PC-3 (cell line): ENCODE measurements around the gene DPH1. TPM values are rescaled to one million over a fixed set of nuclear protein-coding genes. Genes with fewer than 3 reads are reported as not detected.
A peak's percentile ranks its signal among the peaks of the same experiment; 100 is the strongest.

ENCODE experiments used
- ATAC-seq: fragments of 200-7000 bp; cut with Tn5 transposase; 2 replicates; pipeline ENCODE4 v1.9.1; 2020; ENCODE audit warnings: mild to moderate bottlenecking, moderate library complexity
- BruUV-seq: library from RNA; stranded (reverse); fragments of 400-500 nt; replicated peaks from 2 replicates; lab custom pipeline; 2021; lab: Mats Ljungman, UMichigan
- CTCF ChIA-PET: fragments of 300-600 bp; sonication (Branson Sonifier 250); formaldehyde crosslinking; loops from one replicate; lab custom pipeline; 2022; ENCODE audit warnings: antibody characterized with exemption; lab: Charles Lee
- POLR2A ChIA-PET: fragments of 300-600 bp; sonication (Branson Sonifier 250); formaldehyde crosslinking; loops from one replicate; lab custom pipeline; 2022; ENCODE audit warnings: antibody characterized with exemption; ENCODE audit not compliant: unreplicated experiment; lab: Charles Lee
- DNase-seq: peaks from one replicate; pipeline ENCODE4 v3.0.0-alpha.2; 2015
- H2AFZ ChIP-seq: fragments of 300-600 bp; sonication (generic); 2 replicates; pipeline ENCODE4 v1.6.0; 2016; ENCODE audit warnings: antibody characterized with exemption, low read length
- H3F3A ChIP-seq: fragments of 300-600 bp; sonication (generic); one replicate; pipeline ENCODE4 v1.6.0; 2017; ENCODE audit warnings: antibody characterized with exemption, low read length, control low read depth, mild to moderate bottlenecking; ENCODE audit not compliant: unreplicated experiment
- H3K27ac ChIP-seq: fragments of 300-600 bp; sonication (generic); 2 replicates; pipeline ENCODE4 v1.5.1; 2016; ENCODE audit warnings: mild to moderate bottlenecking, low read length
- H3K27me3 ChIP-seq: fragments of 300-600 bp; sonication (generic); 2 replicates; pipeline ENCODE4 v1.6.1; 2016; ENCODE audit warnings: low read length, mixed read lengths
- H3K36me3 ChIP-seq: fragments of 300-600 bp; sonication (generic); 2 replicates; pipeline ENCODE4 v1.6.1; 2016; ENCODE audit warnings: low read depth, mixed run types, low read length, mixed read lengths
- H3K4me1 ChIP-seq: fragments of 300-600 bp; sonication (generic); 2 replicates; pipeline ENCODE4 v1.5.1; 2016; ENCODE audit warnings: low read length; ENCODE audit not compliant: insufficient read depth
- H3K4me2 ChIP-seq: fragments of 300-600 bp; sonication (generic); 2 replicates; pipeline ENCODE4 v1.6.0; 2016; ENCODE audit warnings: low read length
- H3K4me3 ChIP-seq: fragments of 300-600 bp; sonication (generic); 2 replicates; pipeline ENCODE4 v1.5.1; 2016; ENCODE audit warnings: mild to moderate bottlenecking, low read length, mixed read lengths
- H3K79me2 ChIP-seq: fragments of 300-600 bp; sonication (generic); 2 replicates; pipeline ENCODE4 v1.6.1; 2017; ENCODE audit warnings: low read length, mixed read lengths
- H3K9ac ChIP-seq: fragments of 300-600 bp; sonication (generic); 2 replicates; pipeline ENCODE4 v1.6.0; 2016; ENCODE audit warnings: mild to moderate bottlenecking, low read length
- H3K9me2 ChIP-seq: fragments of 300-600 bp; sonication (generic); replicated peaks from 2 replicates; pipeline ENCODE4 v1.6.1; 2016; ENCODE audit warnings: mixed run types, low read length, mixed read lengths
- H3K9me3 ChIP-seq: fragments of 300-600 bp; sonication (generic); 2 replicates; pipeline ENCODE4 v1.6.1; 2016; ENCODE audit warnings: low read length, mixed read lengths
- H4K20me1 ChIP-seq: fragments of 300-600 bp; sonication (generic); 2 replicates; pipeline ENCODE4 v1.6.1; 2016; ENCODE audit warnings: low read length, mixed read lengths
- CTCF ChIP-seq: fragments of 300-600 bp; sonication (generic); conservative IDR thresholded peaks from 2 replicates; pipeline ENCODE4 v1.5.1; 2017; ENCODE audit warnings: antibody characterized with exemption, low read depth, mild to moderate bottlenecking, low read length
- EZH2 ChIP-seq: fragments of 300-600 bp; sonication (generic); IDR thresholded peaks from one replicate; pipeline ENCODE4 v1.6.1; 2017; ENCODE audit warnings: antibody characterized with exemption, mild to moderate bottlenecking, low read length; ENCODE audit not compliant: unreplicated experiment
- EZH2phosphoT487 ChIP-seq: fragments of 300-600 bp; sonication (generic); IDR thresholded peaks from 2 replicates; pipeline ENCODE4 v1.6.1; 2018; ENCODE audit warnings: mild to moderate bottlenecking, antibody characterized with exemption, low read length, borderline replicate concordance
- intact Hi-C: fragments of 100-400 bp; cut with micrococcal nuclease; formaldehyde crosslinking; loops from 2 replicates; pipeline ENCODE4 v1.9.0; 2023
- total RNA-seq: library from RNA; depleted of rRNA; stranded (reverse); fragments of >200 nt; gene quantifications from 2 replicates; pipeline ENCODE4 v1.2.3, GENCODE V29; 2014

Gene DPH1
- total RNA-seq, 1 experiment from 2014 or later, result 47.9 TPM

DNA sequence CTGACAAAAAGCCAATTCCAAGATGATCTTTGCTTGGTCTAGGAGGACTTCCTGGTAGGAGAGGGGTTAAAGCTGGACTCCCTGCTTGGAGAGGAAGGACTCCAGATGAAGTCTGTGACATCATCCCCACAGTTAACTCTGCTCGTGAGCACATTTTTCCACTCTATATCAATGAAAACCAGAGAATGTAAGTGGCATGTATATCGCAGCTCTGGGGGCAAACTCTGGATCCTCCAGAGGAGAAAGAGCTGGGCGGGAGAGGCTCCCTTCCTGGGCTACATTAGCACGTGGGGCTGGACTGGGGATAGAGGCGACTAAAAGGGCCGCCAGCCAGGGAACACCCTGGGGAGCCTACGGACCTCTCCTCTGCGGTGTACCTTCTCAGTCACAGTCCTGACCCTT is 59.1 kb downstream of the DPH1 start:
- H4K20me1 ChIP-seq, result no peaks in the 10 kb centered on the region
- BruUV-seq, result no TSS peak
- ChIA-PET CTCF (no interaction called here), POLR2A (no interaction called here)
- H3K27me3 ChIP-seq, result no peaks in the 10 kb centered on the region
- H3K9me3 ChIP-seq, result no peaks in the 10 kb centered on the region
- H3K27ac ChIP-seq, result no peak overlapping the region
- H3K79me2 ChIP-seq, result no peaks in the 10 kb centered on the region
- no peak for TF ChIP-seq EZH2
- TF ChIP-seq EZH2phosphoT487, result no peak
- no peak for TF ChIP-seq CTCF
- peaks cover 26% of the 10 kb centered on the region for H3K4me1 ChIP-seq
- no peak overlapping the region for H3K4me3 ChIP-seq
- ATAC-seq (no peak), DNase-seq (no peak)
- no peaks in the 10 kb centered on the region for H3F3A ChIP-seq
- no peak overlapping the region for H2AFZ ChIP-seq
- no peaks in the 10 kb centered on the region for H3K9me2 ChIP-seq
- H3K36me3 ChIP-seq, result no peaks in the 10 kb centered on the region
- H3K9ac ChIP-seq, result no peak overlapping the region
- no peak overlapping the region for H3K4me2 ChIP-seq
- intact Hi-C loops, result loop anchor here (10.0 kb wide), 1 partner anchor 86 kb away; no protein-coding TSS in a partner anchor

DNA sequence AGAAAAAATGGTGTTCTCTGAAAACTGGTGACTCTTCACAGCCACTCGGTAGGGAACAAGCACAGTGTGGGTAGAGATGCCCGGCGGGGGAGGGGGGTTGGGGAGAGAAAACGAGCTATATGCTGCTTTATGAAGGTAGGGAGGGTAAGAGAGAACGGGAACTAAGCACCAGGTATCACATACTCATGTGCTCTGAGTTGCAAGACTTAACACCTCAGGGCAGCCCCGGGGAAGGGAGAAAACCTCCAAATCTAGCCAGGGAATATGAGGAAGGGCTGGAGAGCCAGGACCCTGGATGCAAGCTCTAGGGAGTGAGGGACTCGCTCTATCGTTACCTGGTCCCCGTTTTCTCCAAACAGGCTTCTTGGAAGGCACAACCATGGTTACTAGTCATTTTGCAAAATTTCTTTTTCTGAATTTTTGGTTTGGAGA is 60.3 kb downstream of the DPH1 start:
- H2AFZ ChIP-seq, result no peak overlapping the region
- no peak for DNase-seq
- H3K9me2 ChIP-seq, result no peaks in the 10 kb centered on the region
- H3K4me2 ChIP-seq, result no peak overlapping the region
- ChIA-PET CTCF (no interaction called here), POLR2A (no interaction called here)
- no peak overlapping the region for H3K4me3 ChIP-seq
- no peak for ATAC-seq
- H3K9ac ChIP-seq, result no peak overlapping the region
- intact Hi-C loops, result no loop called here
- H3K27ac ChIP-seq, result no peak overlapping the region
- H3K27me3 ChIP-seq, result no peaks in the 10 kb centered on the region
- peaks cover 14% of the 10 kb centered on the region for H3K4me1 ChIP-seq
- BruUV-seq, result no TSS peak
- H3K79me2 ChIP-seq, result no peaks in the 10 kb centered on the region
- H3F3A ChIP-seq, result no peaks in the 10 kb centered on the region
- no peaks in the 10 kb centered on the region for H4K20me1 ChIP-seq
- no peak for TF ChIP-seq CTCF
- no peak for TF ChIP-seq EZH2phosphoT487
- no peak for TF ChIP-seq EZH2
- no peaks in the 10 kb centered on the region for H3K36me3 ChIP-seq
- H3K9me3 ChIP-seq, result no peaks in the 10 kb centered on the region

DNA sequence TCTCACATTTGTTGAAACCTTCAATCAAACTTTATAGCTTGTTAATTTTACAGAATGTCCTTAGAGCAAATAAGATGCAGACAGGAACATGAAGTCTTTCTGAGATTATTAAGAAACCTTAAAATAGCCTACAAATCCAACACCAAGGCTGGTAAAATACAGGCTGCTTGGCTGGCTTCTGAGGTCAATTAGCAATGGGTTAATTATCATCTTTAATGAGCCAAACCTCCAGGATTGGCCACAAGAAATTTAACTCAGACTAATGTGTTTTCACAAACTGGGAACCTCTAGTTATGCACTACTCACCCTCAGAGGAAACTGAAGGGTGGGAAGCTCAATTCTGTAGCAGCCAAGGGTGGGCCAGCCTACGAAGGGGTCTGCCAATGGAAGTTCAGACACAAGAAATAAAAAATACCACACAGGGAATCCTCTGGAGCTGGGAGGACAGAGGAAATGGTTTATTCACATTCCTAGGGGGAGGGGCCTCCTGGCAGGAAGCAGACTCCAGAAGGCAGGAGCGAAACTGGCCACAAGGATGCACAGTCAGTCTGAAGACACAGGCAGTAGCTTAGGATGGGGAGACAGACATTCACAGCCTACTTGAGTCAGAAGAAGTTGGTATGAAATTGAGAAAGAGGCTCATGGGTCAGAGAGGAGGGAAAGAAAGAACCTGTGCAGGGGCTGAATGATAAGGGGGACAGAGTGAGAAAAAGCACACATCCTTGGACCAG is 61.0 kb downstream of the DPH1 start:
- Histone ChIP-seq H3K9me2 (no peaks in the 10 kb centered on the region), H4K20me1 (no peaks in the 10 kb centered on the region), H3K4me1 (0 out of 2 replicates have a peak, but pooled peaks cover 7% of the 10 kb centered on the region), H3K4me2 (no peak overlapping the region), H3K9ac (no peak overlapping the region), H3F3A (no peaks in the 10 kb centered on the region), H3K27ac (no peak overlapping the region), H3K27me3 (no peaks in the 10 kb centered on the region), H3K4me3 (no peak overlapping the region), H3K9me3 (no peaks in the 10 kb centered on the region), H3K36me3 (no peaks in the 10 kb centered on the region), H2AFZ (no peak overlapping the region), H3K79me2 (no peaks in the 10 kb centered on the region)
- ATAC-seq, result peak; percentile 76
- POLR2A ChIA-PET, result no interaction called here
- TF ChIP-seq CTCF, result 0 out of 2 replicates have a peak, but pooled peaks have one; percentile 20
- TF ChIP-seq EZH2, result no peak
- TF ChIP-seq EZH2phosphoT487, result no peak
- DNase-seq, result peak; percentile 54
- no TSS peak for BruUV-seq
- intact Hi-C loops, result no loop called here
- CTCF ChIA-PET, result no interaction called here
